ENCODE data around the gene PTGR1.
"Not testable (repeated sequence)": the region's sequence is repeated elsewhere in the genome, so short reads cannot be mapped to it uniquely, and the experiment has no call there.

Gene PTGR1

DNA sequence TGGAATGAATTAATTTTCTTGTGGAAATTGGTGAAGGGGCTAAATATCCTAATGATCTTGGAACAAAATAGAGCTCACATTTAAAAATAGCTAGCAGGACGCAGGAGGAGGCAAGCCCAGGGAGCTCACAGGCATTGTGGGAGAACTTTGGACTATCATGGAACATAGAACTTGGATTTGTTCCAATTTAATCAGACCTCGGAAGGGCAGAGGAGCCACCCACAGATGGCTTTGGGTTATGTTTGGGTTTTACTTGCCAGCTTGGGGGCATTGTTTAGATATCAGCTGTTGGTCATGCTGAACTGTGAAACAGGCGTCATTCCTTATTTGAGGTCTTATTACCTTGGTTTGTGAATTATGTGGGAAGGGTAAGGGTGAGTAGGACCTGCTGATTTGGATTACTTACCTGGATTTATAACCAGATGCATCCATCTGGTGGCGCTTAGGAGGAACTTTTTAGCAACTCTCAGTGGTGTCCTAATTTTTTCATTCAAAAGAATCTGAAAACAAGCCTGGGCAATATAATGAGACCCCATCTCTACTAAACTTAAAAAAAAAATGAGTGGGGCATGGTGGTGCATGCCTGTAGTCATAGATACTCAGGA is 14.1 kb upstream of the PTGR1 start:
- no peak for DNase-seq (ENCODE audit: low spot score)

DNA sequence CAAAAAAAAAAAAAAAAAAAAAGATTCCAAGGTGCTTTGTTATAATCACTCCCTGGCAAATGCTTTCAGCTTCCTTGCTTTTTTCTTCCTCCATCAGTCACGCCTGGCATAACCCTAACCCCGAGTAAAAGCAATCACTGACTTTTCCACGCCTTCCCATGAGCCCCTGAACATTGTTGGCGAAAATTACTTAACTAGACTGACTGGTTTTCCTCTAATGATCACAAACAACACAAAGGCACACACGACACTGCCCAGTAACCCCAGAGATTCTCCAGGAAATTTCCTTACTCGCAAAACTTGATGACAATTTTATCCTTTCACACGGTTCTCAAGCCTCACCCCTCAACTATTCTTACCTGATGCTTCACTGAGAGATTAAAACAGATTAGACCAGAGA is 11.4 kb upstream of the PTGR1 start:
- DNase-seq (ENCODE audit: low spot score) = no peak

DNA sequence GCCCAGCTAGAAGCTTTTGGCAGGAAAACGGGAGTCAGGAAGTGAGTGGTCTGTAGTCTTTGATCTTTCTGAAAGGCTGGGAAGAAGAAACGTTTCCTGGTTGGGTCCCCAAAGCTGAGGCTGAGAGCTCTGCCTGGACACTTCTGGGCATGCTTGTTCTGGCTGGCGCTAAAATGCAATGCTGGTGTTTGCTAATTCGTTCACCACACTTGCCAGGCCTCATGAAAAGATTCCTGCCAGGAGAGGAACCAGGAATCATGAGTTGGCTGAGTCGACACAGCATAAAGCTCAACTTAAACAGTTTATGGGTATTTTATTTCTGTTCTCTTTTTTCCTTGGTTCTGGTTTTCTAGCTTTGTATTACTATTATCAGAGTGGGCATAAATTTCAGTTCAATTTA is 10.7 kb upstream of the PTGR1 start:
- DNase-seq (ENCODE audit: low spot score) = no peak

DNA sequence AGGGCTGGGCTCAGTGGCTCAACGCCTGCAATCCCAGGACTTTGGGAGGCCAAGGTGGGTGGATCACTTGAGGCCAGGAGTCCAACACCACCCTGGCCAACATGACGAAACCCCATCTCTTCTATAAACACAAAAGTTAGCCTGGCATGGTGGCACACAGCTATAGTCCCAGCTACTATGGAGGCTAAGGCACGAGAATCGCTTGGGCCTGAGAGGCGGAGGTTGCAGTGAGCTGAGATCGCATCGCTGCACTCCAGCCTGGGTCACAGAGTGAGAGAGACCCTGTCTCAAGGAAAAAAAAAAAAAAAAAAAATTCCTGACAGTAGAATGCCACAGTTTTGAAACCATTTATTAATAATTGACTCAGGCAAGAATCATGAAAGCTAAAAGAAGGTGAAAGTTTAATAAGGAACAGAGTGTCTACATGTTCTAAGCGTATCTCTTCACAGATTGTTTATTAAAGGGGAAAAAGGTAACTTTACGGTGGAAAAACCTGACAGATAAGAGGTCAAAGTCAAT is 5.7 kb upstream of the PTGR1 start:
- DNase-seq (ENCODE audit: low spot score) = no peak

DNA sequence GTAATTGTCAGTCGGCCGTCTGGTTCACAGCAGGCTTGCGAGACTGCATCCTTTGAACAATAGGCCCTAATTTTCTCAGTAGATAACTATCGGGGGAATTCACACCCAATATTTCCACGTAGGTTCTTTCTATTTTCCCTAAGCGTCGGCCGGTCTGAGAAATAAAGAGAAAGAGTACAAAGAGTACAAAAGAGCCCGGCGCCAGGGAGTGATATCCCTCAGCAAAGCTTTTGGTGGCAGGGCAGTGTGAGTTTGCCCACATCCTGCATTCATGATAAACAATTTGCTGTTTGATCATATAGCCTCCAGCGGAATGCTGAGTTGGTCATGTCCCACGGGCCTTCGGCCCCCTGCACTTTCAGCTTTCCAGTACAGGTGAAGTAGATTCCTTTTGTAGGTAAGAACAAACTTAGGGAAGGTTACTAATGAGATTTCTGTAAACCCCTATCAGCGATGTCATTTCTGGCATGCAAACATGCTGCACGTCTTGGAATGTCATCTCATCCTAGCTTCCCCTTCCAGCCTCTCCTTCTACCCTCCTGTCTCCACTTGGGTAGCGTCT is 4.7 kb upstream of the PTGR1 start:
- DNase-seq (ENCODE audit: low spot score) = no peak

DNA sequence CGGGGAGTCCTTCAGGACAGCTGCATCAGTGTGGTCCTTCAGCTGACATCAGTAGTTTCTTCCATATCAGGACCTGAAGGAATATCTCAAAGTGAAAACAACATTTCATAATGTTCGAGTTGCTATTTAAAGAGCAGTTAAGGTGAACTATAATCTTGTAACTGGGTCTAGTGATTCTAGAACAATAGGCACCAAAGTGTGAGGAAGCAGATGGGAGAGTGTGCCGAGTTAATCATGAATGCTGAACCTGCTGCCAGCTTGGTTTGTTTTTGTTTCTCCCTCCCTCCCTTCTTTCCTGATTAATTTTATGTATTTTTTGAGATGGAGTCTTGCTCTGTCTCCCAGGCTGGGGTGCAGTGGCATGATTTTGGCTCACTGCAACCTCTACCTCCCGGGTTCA is 3.6 kb upstream of the PTGR1 start:
- peak; percentile 30 for DNase-seq (ENCODE audit: low spot score)

DNA sequence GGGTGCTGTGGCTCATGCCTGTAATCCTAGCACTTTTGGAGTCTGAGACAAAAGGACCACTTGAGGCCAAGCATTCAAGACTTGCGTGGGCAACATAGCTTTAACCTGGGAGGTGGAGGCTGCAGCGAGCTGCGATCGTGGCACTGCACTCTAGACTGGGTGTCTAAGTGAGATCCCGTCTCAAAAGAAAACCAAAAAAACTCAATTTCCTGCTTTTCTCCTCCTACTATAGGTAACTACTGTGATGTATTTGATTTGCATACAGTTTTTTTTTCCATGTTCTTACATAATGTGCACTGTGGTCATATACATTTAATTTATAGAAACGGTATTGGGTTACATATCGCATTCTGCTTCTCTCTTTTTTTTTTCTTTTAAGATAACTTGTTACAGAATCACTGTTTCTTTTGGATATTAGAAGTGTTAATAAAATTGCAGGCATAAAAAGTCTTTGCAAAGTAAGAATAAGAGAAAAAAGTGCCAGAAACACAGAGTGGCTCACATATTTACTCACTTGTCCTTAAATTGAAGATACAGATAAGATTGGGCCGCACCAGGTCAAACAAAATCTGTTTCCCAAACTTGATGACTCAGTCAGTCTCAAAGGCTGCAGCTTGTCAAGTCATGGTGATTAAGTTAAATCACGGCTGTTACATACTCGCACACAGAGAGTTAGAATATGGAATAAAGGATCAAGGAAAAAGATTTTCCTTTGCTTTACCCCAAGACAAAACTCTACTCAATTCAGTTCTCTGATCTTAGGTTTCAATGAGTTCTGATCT is 2.0 kb upstream of the PTGR1 start:
- no peak for DNase-seq (ENCODE audit: low spot score)

DNA sequence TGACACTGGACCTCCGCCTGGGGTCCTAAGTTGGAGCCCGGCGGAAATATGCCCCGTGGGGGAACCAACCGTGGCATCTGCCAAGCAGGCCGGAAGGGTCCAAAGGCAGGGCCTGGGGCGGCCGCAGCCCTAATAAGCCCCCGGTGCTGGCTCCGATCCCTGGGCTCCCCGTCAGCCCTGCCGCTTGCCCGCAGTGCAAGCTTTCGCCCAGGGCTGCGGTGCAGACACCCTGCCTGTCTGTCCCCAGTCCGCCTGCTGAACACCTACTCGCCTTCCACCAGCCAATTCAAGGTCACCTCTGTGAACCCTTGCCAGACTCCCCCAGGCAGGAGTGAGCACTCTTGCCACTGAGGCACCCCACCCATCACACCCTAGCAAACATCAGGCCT is 502 bp upstream of the PTGR1 start:
- DNase-seq (ENCODE audit: low spot score) = no peak

DNA sequence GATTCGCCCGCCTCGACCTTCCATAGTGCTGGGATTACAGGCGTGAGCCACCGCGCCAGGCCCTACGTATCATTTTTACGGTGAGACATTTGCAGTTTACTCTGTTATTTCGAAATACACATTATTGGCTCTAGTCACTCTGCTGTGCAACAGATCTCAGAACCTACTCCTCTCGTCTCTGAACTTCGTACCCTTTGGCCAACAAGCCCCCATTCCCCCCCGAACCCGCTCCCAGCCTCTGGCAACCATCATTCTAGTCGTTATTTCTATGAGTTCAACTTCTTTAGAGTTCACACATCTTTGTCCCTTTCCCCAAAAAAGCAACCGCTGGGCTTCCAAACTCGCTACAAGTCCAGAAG is 735 bp downstream of the PTGR1 start:
- peak; percentile 14 for DNase-seq (ENCODE audit: low spot score)

DNA sequence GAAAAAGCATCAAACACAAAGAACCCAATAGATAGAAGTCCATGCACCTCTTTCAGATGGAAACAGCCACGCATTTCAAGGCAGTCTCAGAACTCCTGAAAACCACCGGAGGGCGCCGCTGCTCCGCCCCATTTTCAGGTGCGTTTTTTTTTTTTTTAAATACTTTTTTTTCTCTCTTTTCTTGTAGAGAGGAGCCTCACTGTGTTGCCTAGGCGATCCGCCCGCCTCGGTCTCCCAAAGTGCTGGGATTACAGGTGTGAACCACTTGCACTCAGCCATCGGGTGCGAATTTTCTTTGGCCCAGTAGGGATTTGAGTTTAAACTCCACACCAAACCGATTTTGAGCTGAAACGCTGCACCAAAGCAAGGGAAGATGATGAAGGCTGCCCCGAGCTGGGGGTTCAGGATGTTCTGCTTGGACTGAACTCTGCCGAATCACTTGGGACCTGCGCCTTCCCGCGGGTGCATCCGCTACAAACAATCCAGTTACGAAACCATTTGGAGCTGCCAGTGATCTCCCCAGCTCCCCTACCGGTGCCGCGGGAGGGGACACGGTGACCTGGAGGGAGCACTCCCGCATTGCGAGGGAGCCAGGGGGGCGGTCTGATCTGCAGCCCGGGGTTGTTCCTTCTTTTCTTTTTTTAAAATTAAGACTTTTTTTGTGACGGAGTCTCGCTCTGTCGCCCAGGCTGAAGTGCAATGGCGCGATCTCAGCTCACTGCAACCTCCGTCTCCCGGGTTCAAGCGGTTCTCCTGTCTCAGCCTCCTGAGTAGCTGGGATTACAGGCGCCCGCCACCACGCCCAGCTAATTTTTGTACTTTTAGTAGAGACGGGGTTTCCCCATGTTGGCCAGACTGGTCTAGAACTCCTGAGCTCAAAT is 1.4 kb downstream of the PTGR1 start:
- DNase-seq (ENCODE audit: low spot score) = peak; percentile 68

DNA sequence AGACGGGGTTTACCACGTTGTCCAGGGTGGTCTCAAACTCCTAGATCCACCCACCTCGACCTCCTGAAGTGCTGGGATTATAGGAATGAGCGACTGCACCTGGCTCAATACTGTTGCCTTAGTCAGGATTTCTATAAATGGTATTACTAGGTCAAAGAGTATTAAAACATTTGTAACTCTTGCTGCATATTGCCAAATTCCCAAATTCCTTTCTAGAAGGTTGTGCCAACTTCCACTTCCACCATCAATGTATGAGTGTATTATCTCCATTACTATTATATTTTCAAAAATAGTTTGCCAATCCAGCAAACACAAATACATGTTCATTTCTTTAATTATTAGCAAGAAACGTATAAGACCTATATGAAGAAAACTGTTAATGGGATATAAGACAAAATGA is 10.6 kb downstream of the PTGR1 start:
- no peak for DNase-seq (ENCODE audit: low spot score)

DNA sequence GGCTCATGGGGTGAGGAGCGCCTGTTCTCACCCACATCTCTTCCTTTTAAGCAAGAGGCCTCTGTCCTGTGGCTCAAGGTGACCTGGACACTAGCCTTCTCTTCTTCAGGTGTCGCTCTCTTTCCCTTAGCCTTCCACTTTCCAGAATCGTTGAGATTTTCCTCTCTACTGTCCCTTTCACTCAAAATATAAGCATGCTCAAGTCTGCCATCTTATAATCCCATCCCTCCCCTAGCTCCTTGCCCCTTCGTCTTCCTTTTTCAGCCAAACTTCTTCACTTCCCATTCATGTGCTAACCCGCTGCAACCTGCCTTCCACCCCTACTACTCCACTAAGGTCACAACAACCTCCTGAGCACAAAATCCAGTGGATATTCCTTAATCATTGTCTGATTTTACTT is 13.1 kb downstream of the PTGR1 start:
- no peak for DNase-seq (ENCODE audit: low spot score)

DNA sequence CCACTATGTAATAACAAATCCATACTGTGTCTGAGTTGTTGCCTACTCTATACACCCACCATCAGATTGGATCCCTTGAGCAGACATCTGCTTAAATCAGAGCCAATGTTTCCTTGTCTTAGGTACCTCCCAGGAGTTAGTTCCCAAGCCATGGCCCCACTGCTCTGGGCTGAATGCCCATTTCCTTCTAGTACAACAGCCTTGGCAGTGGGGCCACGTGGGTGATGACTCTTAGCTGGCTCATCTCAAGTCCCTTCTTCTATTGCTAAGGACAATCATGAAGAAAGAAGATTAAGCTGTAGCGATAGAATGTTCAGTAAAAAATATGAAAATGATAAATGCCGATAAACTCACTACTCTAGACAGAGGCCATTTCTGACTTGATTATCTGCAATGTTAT is 16.6 kb downstream of the PTGR1 start:
- no peak for DNase-seq (ENCODE audit: low spot score)

DNA sequence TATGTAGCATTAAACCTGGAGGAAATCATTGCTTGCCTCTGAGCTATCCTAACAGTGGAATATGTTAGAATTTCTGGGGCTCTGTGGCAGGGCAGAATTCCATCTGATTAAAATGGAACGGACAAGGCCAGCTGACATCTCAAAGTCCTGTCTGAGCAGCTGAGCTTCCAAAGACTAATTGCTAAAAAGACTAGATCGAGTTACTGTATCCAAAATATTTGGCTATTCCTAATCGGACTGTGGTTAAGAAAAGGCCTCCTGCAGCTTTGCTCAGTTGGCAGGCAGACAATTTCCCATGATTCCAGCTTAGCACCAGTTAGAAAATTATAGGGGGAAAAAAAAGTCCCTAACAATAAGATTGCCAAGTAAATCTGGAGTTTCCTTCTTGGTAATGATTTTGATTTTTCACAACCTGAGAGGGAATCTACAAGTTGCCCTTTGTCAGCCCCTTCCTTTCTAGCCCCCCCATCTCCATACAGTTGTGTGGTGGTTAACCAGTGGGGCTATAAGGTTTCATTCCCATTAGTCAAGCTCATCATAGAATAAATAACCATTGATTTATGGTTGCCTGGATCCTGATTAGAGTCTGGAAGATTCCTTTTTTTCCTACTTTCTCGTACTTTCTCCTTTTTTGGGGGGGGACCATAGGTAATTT is 26.4 kb downstream of the PTGR1 start:
- peak; percentile 23 for DNase-seq (ENCODE audit: low spot score)

DNA sequence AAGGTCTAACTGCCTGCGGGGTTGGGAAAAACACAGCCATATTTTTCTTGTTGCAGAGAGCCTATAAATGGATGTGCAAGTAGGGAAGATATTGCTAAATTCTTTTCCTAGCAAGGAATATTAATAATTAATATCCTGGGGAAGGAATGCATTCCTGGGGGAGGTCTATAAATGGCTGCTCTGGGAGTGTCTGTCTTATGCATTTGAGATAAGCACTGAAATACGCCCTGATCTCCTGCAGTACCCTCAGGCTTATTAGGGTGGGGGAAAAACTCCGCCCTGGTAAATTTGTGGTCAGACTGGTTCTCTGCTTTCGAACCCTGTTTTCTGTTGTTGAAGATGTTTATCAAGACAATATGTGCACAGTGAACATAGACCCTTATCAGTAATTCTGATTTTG is 31.3 kb downstream of the PTGR1 start:
- DNase-seq (ENCODE audit: low spot score) = not testable (repeated sequence)

DNA sequence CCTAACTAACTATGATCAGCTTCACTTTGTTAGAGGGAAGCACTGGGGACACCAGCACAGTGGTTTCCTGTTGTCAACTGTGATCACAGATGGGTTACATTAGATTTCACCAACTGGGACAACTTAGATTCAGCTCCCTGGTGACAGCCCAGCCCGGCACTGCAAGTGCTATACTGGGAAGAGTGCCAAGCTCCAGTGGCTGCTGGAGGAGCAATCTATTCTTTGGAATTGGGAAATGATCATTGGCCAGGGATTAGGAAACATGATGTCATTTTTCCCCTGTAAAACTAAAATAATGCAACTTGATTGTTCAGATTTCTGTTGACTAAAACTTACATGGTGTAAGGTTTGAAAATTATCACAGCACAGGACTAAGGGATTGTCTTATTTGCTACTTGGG is 33.2 kb downstream of the PTGR1 start:
- DNase-seq (ENCODE audit: low spot score) = peak; percentile 49

DNA sequence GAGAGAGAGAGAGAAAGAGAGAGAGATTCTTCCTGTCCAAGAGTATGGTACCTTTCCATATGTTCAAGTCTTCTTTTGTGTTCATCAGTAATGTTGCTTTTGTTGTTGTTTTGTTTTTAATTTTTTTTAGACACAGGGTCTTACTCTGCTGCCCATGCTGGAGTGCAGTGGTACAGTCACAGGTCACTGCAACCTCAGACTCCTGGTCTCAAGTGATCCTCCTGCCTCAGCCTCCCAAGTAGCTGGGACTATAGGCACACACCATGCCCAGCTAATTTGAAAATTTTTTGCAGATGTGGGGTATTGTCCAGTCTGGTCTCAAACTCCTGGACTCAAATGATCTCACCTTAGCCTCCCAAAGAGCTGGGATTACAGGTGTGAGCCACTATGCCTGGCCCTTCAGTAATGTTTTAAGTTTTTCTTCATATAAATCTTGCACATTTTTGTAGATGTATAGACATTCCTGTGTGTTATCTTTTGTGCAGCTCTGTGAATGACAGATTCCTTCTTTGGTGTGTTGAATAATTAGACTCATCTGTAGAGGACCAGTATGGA is 38.2 kb downstream of the PTGR1 start:
- DNase-seq (ENCODE audit: low spot score) = no peak

DNA sequence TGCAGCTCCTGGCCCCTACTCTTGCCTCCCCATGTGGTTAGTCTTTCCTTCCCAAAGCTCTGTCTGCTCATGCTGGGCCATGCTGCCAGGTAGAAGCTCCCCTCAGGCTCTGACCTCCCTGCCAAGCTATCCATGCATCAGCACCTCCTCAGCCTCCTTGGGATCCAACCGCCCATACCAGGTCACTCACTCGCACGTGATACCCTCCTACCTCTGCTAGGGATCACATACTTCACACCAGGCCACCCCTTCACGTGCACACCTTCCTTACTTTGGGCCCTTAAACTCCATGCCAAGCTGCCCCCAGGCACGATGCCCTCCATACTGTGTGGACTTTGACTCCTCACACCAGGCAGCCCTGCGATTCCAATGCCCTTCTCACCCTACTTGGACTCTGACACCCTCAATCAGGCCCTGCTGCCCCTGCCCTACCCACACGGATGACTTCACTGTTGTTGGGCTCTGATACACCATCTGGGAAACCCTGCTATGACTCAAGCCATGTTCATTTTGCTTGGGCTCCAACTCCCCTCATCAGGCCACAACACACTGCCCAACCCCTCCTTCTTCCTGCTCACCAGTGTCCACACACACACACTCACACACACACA is 40.3 kb downstream of the PTGR1 start:
- no peak for DNase-seq (ENCODE audit: low spot score)

DNA sequence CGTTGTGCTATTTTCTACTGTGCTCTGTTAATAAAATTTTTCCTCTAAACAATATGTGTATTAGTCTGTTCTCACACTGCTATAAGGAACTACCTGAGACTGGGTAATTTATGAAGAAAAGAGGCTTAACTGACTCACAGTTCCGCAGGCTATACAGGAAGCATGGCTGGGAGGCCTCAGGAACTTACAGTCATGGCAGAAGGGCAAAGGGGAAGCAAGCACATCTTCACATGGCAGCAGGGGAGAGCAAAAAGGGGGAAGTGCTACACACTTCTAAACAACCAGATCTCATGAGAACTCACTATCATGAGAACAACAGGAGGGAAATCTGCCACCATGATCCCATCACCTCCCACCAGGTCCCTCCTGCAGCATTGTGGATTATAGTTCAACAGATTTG is 44.0 kb downstream of the PTGR1 start:
- not testable (repeated sequence) for DNase-seq (ENCODE audit: low spot score)

DNA sequence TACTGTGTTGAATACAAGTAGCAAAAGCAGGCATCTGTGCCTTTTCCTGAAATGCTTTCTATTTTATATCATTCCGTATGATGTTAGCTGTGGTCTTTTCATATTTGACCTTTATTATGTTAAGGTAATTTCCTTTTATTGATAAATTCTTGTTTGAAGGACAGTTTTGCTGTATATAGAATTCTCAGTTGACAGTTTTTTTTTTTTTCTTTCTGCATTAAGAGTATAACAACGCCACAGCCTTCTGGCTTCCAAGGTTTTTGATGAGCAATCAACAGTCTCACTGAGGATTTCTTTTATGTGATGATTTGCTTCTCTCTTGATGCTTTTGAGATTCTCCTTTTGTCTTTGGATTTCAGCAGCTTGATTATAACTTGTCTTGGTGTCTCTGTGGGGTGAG is 50.8 kb downstream of the PTGR1 start:
- DNase-seq (ENCODE audit: low spot score) = no peak

Measured in Ammon's horn (tissue), 1 donor.